GM20000 (cell line): ENCODE measurements around the gene TYW1B.
"Not testable (repeated sequence)": the region's sequence is repeated elsewhere in the genome, so short reads cannot be mapped to it uniquely, and the experiment has no call there.

ENCODE experiments used
- DNase-seq: peaks from one replicate; pipeline ENCODE4 v3.0.0; 2012; ENCODE audit warnings: low spot score
- CTCF ChIP-seq: IDR thresholded peaks from 2 replicates; pipeline ENCODE4 v1.5.1; 2012; ENCODE audit warnings: mild to moderate bottlenecking, control low read depth; ENCODE audit errors: extremely low read depth, missing control alignments

TYW1B gene

GRCh38 chr7:72546586-72547237 is 281.3 kb downstream of the TYW1B start:
- not testable (repeated sequence) for DNase-seq

- DNase-seq, result not testable (repeated sequence)
Measured at GRCh38 chr7:72544531-72544930, 283.5 kb downstream of the TYW1B start.

DNA sequence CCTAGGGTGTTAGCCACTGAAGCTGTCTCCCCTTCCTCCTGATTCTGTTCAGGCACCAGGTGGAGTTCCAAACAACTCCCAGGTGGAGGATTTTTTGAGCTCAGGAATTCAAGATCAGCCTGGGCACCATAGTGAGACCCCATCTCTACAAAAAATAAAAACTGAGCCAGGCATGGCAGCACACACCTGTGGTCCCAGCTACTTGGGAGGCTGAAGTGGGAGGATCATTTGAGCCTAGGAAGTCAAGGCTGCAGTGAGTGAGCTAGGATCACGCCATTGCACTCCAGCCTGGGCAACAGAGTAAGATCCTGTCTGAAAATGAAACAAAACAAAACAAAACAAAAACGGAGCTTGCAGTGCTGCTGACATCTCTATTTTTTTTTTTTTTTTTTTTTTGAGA is 287.1 kb downstream of the TYW1B start:
- DNase-seq, result no peak
- no peak for TF ChIP-seq CTCF

DNA sequence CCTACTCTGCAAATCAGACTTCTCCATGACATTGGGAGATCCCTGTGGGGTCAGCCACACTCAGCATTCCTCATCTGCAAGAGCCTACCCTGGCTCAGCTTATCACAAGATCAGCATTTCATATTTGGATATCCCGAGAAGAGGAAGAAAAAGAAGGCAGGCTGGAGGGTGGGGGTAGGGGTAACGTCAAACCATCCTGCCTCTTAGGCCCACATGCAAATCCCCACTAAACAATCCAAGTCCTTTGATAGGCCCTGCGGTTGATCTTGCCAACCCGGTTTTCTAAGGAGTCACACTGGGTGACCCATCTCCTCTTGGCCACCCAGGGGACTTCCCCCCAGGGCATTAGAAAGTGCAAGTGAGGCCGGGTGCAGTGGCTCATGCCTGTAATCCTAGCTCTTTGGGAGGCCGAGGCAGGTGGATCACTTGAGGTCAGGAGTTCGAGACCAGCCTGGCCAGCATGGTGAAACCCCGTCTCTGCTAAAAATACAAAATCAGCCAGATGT is 287.8 kb downstream of the TYW1B start:
- no peak for DNase-seq
- no peak for TF ChIP-seq CTCF

GRCh38 chr7:72539702-72540101 is 288.3 kb downstream of the TYW1B start:
- no peak for TF ChIP-seq CTCF
- no peak for DNase-seq

DNA sequence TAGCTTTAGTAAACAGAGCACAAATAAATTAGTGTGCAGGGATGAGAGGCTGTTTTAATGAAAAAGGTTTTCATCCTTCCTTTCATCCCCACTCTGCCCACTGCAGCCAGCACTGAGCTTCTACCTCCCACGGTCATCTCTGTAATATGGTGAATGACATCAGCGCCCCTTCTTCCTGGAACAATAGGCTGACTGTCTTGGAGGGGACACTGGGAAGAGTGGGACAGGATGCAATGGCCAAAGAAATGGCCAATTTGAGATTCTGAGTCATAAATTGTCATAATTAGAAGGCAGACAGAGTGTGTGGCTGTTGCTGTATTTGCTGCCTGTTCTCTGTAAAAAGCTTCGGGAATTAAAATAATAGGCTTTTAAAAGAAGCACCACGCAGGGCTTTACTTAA is 289.1 kb downstream of the TYW1B start:
- DNase-seq, result no peak
- TF ChIP-seq CTCF, result no peak

- DNase-seq, result no peak
- no peak for TF ChIP-seq CTCF
Measured at GRCh38 chr7:72538147-72538546, 289.9 kb downstream of the TYW1B start.

DNA sequence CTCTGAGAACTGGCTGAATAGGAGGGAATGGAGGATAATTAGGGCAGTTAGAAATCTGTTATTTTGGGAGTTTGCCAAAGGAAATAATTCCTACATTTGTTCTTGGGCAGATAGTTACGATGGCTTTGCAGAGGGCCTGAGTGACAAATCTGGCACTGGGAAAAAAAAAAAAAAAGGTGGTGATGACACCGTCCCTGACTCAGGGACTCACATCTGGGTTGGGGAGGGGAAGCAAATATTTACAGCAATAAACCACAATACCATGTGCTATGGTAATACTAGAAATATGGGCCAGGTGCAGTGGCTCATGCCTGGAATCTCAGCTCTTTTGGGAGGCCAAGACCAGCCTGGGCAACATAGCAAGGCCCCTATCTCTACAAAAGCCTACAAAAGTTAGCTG is 292.0 kb downstream of the TYW1B start:
- not testable (repeated sequence) for DNase-seq

DNA sequence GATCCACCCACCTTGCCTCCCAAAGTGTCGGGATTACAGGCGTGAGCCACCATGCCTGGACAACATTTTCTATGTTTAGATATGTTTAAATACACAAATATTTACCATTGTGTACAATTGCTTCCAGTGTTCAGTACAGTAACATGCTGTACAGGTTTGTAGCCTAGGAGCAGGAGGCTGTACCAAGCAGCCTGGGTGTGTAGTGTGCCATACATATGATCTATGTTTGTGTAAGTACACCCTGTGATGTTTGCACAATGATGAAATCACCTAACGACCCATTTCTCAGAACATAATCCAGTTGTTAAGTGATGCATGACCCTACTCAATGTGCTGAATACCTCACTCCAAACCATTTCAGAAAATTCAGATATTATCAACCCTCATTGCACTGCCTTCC is 297.0 kb downstream of the TYW1B start:
- DNase-seq, result not testable (repeated sequence)
